Vagina (tissue), 2 donors: ENCODE measurements around the gene MYBPHL. TPM values are rescaled to one million over a fixed set of nuclear protein-coding genes. Genes with fewer than 3 reads are reported as not detected.

ENCODE experiments used
- DNase-seq, 2 donors: peaks; one replicate each; pipeline ENCODE4 v3.0.0-alpha.2; 2017; ENCODE audit errors: extremely low spot score in 2 of 2
- H3K27ac ChIP-seq: fragments of 200-600 bp; sonication (generic); one replicate; pipeline ENCODE4 v1.5.1; 2019
- H3K27me3 ChIP-seq: fragments of 200-600 bp; sonication (generic); one replicate; pipeline ENCODE4 v1.5.1; 2019
- H3K36me3 ChIP-seq, 2 donors: fragments of 200-600 bp; sonication (generic); one replicate each; pipeline ENCODE4 v1.5.1; 2017 to 2019
- H3K4me1 ChIP-seq: fragments of 200-600 bp; sonication (generic); one replicate; pipeline ENCODE4 v1.5.1; 2019
- H3K4me3 ChIP-seq, 2 donors: fragments of 200-600 bp; sonication (generic); 1 replicate in 1 of 2; 2 replicates in 1 of 2; pipeline ENCODE4 v1.5.1; 2016 to 2019
- H3K9me3 ChIP-seq: fragments of 200-600 bp; sonication (generic); one replicate; pipeline ENCODE4 v1.5.1; 2019
- CTCF ChIP-seq, 3 experiments: fragments of 450-650 bp in 2 of 3; fragments of 200-600 bp in 1 of 3; sonication (generic) in 1 of 3; IDR thresholded peaks; one replicate each; pipeline ENCODE4 v1.5.1; 2017 to 2019; ENCODE audit warnings: antibody characterized with exemption in 3 of 3, mild to moderate bottlenecking in 2 of 3, moderate library complexity in 2 of 3
- POLR2A ChIP-seq, 2 donors: fragments of 450-650 bp; IDR thresholded peaks; one replicate each; pipeline ENCODE4 v1.6.1; 2017; ENCODE audit warnings: antibody characterized with exemption in 2 of 2, mild to moderate bottlenecking in 2 of 2, moderate library complexity in 2 of 2
- POLR2AphosphoS5 ChIP-seq, 2 donors: sonication (generic); formaldehyde crosslinking; IDR thresholded peaks; one replicate each; pipeline ENCODE4 v1.9.0; 2017; ENCODE audit warnings: antibody characterized with exemption in 2 of 2, mild to moderate bottlenecking in 2 of 2, low read depth in 1 of 2; ENCODE audit not compliant: insufficient read depth in 1 of 2
- intact Hi-C: fragments of 100-400 bp; cut with DNase I; formaldehyde crosslinking; loops from one replicate; pipeline ENCODE4 v1.15.1; 2023
- total RNA-seq: library from RNA; depleted of rRNA; stranded (reverse); fragments of >200 nt; gene quantifications from one replicate; pipeline ENCODE4 v1.2.3, GENCODE V29; 2016

Gene MYBPHL
- total RNA-seq, 1 donor from 2014 or later, result not detected

- Histone ChIP-seq H3K36me3 (no peaks in the 10 kb centered on the region), H3K9me3 (no peaks in the 10 kb centered on the region), H3K27ac (no peak overlapping the region), H3K4me1 (no peaks in the 10 kb centered on the region), H3K4me3 (no peak overlapping the region), H3K27me3 (no peaks in the 10 kb centered on the region)
- no peak for DNase-seq
- TF ChIP-seq POLR2AphosphoS5 (IDR thresholded peaks at IDR 0.05; ENCODE audit: insufficient read depth in 1 of 2, low read depth in 1 of 2) (no peak), CTCF (IDR thresholded peaks at IDR 0.05) (no peak), POLR2A (IDR thresholded peaks at IDR 0.05) (no peak)
- intact Hi-C loops, result no loop called here
Measured at GRCh38 chr1:109350182-109350581, 43.4 kb upstream of the MYBPHL start.

GRCh38 chr1:109347511-109347910 lies 40.7 kb upstream of the MYBPHL start:
- TF ChIP-seq CTCF (IDR thresholded peaks at IDR 0.05), result no peak
- no peak for TF ChIP-seq POLR2AphosphoS5 (IDR thresholded peaks at IDR 0.05; ENCODE audit: insufficient read depth in 1 of 2, low read depth in 1 of 2)
- no peak for TF ChIP-seq POLR2A (IDR thresholded peaks at IDR 0.05)
- no peaks in the 10 kb centered on the region for H3K36me3 ChIP-seq
- DNase-seq, result no peak
- H3K27ac ChIP-seq, result no peak overlapping the region
- H3K4me3 ChIP-seq, result no peak overlapping the region
- H3K9me3 ChIP-seq, result no peaks in the 10 kb centered on the region
- intact Hi-C loops, result no loop called here
- H3K4me1 ChIP-seq, result no peaks in the 10 kb centered on the region
- no peaks in the 10 kb centered on the region for H3K27me3 ChIP-seq

- H3K36me3 ChIP-seq, result peaks cover 0 to 4% of the 10 kb centered on the region in 2 donors
- intact Hi-C loops, result no loop called here
- H3K27ac ChIP-seq, result no peak overlapping the region
- no peaks in the 10 kb centered on the region for H3K9me3 ChIP-seq
- no peaks in the 10 kb centered on the region for H3K4me1 ChIP-seq
- H3K4me3 ChIP-seq, result no peak overlapping the region
- TF ChIP-seq CTCF (IDR thresholded peaks at IDR 0.05) (no peak), POLR2AphosphoS5 (IDR thresholded peaks at IDR 0.05; ENCODE audit: insufficient read depth in 1 of 2, low read depth in 1 of 2) (no peak), POLR2A (IDR thresholded peaks at IDR 0.05) (no peak)
- DNase-seq, result no peak
- no peaks in the 10 kb centered on the region for H3K27me3 ChIP-seq
Measured at GRCh38 chr1:109341944-109342930, 35.4 kb upstream of the MYBPHL start.

- Histone ChIP-seq H3K27ac (no peak overlapping the region), H3K27me3 (no peaks in the 10 kb centered on the region), H3K36me3 (peaks cover 0 to 4% of the 10 kb centered on the region in 2 donors), H3K9me3 (no peaks in the 10 kb centered on the region), H3K4me3 (no peak overlapping the region), H3K4me1 (no peaks in the 10 kb centered on the region)
- intact Hi-C loops, result no loop called here
- DNase-seq, result no peak
- TF ChIP-seq POLR2AphosphoS5 (IDR thresholded peaks at IDR 0.05; ENCODE audit: insufficient read depth in 1 of 2, low read depth in 1 of 2), result no peak
- no peak for TF ChIP-seq CTCF (IDR thresholded peaks at IDR 0.05)
- TF ChIP-seq POLR2A (IDR thresholded peaks at IDR 0.05), result no peak
Measured at GRCh38 chr1:109338608-109339007, 31.8 kb upstream of the MYBPHL start.

- DNase-seq, result no peak
- H3K27ac ChIP-seq, result no peak overlapping the region
- no peak for TF ChIP-seq POLR2AphosphoS5 (IDR thresholded peaks at IDR 0.05; ENCODE audit: insufficient read depth in 1 of 2, low read depth in 1 of 2)
- no peaks in the 10 kb centered on the region for H3K9me3 ChIP-seq
- H3K4me3 ChIP-seq, result no peak overlapping the region
- H3K4me1 ChIP-seq, result no peaks in the 10 kb centered on the region
- intact Hi-C loops, result no loop called here
- no peaks in the 10 kb centered on the region for H3K27me3 ChIP-seq
- H3K36me3 ChIP-seq, result peaks cover 0 to 4% of the 10 kb centered on the region in 2 donors
Measured at GRCh38 chr1:109338091-109338490, 31.3 kb upstream of the MYBPHL start.
